ENCODE data around the gene CIROP. TPM values are rescaled to one million over a fixed set of nuclear protein-coding genes. Genes with fewer than 3 reads are reported as not detected.
"Not testable (repeated sequence)": the region's sequence is repeated elsewhere in the genome, so short reads cannot be mapped to it uniquely, and the experiment has no call there.

CIROP gene
- total RNA-seq, 1 experiment from 2014 or later, result not detected

- Histone ChIP-seq H3K9me3 (no peaks in the 10 kb centered on the region), H3K36me3 (no peaks in the 10 kb centered on the region), H3K27me3 (no peaks in the 10 kb centered on the region), H3K4me3 (no peak overlapping the region)
- peak; percentile 72 for DNase-seq
These were observed 15.9 kb upstream of the CIROP start for GRCh38 chr14:23120541-23121251.

DNA sequence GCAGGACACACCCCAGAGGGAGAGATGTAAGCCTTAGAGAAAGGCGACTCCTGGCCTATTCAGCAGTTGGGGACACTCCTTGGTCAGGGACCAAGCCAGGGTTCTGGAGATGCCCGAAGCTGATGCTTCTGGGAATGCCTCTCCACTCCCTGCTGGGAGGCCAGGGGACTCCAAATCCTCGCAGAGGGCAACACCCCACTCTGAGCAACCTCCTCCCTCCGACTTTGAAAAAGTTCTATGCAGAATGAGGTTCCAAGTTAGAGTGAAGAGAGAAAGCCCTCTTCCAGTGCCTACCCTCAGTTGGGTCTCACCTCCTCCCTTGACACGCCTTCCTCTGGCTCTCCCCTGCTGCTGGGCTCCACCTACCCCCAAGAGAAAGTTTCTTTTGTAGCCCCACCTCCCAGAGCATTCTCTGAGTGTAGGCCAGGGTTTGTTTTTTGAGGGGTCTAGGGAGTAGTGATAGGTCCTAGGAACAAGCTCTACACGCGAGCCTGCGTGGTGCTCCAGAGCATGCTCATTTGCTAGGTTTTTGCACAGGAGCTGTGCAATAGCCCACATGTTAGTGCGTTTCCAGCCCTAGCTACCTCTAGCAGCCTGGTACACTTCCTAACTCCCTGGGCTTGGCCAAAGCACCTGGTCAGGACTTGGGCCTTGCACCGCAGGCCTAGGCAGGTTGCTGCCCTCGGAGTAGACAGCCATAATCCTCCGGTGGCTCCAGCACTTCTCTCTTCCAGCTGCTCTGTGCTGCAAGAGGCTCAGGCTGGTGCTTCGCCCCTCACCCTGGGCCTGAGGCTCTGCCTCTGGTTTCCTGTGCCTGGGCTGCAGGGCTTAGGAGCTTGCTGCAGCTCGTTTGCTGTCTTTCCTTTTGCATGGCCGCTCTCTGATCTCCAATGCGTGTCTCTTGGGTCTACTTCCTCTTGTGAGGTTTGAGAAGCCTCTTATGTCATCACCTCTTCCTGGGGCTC is 14.9 kb upstream of the CIROP start:
- Histone ChIP-seq H3K4me3 (no peak overlapping the region), H3K36me3 (no peaks in the 10 kb centered on the region), H3K27me3 (no peaks in the 10 kb centered on the region), H3K9me3 (no peaks in the 10 kb centered on the region)
- DNase-seq, result no peak

DNA sequence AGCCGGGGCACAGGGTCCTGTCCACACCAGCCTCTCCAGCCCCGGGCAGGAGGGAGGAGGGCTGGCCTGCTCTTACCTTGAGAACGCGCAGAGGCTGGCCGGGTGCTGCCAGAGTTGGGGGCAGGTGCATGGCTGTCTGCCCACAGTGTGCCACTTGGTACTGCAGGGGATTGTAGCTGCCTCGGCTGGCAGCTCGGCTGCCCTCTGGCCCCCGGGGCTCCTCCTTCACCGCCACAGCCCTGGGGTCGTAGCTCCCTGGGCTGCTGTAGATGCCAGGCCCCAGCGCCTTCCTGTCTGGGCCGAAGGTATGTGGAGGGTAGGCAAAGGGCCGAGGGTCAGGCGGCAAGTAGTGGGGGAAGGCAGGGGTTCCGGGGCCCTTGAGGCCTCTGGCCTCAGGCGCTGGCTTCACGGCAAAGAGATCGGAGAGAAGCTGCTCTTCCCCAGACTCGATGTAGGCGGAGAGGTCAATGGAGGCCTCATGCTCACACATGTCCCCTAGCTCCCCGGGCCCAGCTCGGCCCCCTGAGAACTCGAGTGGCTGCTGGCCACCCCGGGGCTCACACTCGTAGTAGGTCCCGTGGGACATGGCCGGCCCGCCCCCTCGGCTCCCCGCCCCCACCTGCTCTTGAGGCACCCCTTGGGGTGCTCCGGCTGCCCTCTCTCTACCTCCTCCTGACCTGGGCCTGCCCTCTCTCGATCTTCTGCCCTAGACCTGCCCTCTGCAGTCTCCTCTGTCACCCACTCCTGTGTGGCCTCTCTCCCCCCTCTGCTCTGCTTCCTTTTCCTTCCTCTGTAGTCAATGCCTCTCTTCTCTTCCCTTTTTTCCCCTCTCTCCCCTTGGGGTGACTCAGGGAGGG is 13.9 kb upstream of the CIROP start, which contains the start of gene CEBPE:
TSS of gene CEBPE (minus strand) at position 750 of the 857 bp plus-strand sequence. CDS start at position 586, 164 bp downstream.
- no peaks in the 10 kb centered on the region for H3K36me3 ChIP-seq

GRCh38 chr14:23117371-23118020 is 12.7 kb upstream of the CIROP start:
- no peaks in the 10 kb centered on the region for H3K9me3 ChIP-seq
- H3K4me3 ChIP-seq, result no peak overlapping the region
- H3K27me3 ChIP-seq, result no peaks in the 10 kb centered on the region
- H3K36me3 ChIP-seq, result no peaks in the 10 kb centered on the region
- DNase-seq, result no peak

More for the DNA sequence above, 13.9 kb upstream of the CIROP start, which contains the start of gene CEBPE:
- no peaks in the 10 kb centered on the region for H3K9me3 ChIP-seq
- DNase-seq, result no peak
- H3K4me3 ChIP-seq, result no peak within 1 kb of the TSS
- H3K27me3 ChIP-seq, result no peaks in the 10 kb centered on the region

- Histone ChIP-seq H3K9me3 (no peaks in the 10 kb centered on the region), H3K27me3 (no peaks in the 10 kb centered on the region), H3K4me3 (no peak overlapping the region), H3K36me3 (no peaks in the 10 kb centered on the region)
- no peak for DNase-seq
These were observed 11.1 kb upstream of the CIROP start for GRCh38 chr14:23115918-23116317.

DNA sequence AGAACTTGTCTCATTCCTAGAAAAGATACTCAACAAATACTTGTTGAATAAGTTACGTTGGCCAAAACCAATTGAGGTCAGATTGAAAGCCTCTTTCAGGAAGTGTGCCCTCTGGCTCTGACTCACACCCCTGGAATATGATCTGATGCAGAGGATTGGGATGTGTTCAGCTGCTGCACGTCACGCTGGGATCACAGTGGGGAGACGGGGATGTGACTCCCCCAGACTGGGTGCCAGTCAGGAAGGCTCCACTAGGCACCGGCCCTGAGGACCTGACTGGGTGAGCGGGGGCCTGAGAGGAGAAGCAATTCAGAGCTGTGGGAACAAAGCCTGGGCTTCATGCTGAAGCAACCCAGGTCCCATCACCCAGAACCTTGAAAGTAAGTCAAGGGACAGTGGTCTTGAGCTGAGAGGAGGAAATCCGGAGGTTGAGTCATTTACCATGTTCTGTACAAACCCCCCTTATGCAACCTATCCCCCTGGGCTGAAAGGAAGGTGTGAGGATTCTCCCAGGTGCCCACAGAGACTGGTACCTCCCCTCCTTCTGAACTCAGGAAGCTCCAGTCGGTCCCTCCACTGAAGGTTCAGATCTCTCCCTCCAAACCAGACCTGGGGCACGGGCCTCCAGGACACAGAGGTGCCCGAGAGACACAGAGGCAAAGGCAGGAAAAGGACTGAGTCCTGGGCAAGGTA is 10.4 kb upstream of the CIROP start:
- no peaks in the 10 kb centered on the region for H3K9me3 ChIP-seq
- no peaks in the 10 kb centered on the region for H3K27me3 ChIP-seq
- DNase-seq, result peak; percentile 90
- no peak overlapping the region for H3K4me3 ChIP-seq
- no peaks in the 10 kb centered on the region for H3K36me3 ChIP-seq

GRCh38 chr14:23114669-23115038 is 9.9 kb upstream of the CIROP start:
- no peaks in the 10 kb centered on the region for H3K9me3 ChIP-seq
- H3K4me3 ChIP-seq, result no peak overlapping the region
- H3K36me3 ChIP-seq, result no peaks in the 10 kb centered on the region
- DNase-seq, result no peak
- no peaks in the 10 kb centered on the region for H3K27me3 ChIP-seq

GRCh38 chr14:23114120-23114458 is 9.3 kb upstream of the CIROP start:
- Histone ChIP-seq H3K36me3 (no peaks in the 10 kb centered on the region), H3K27me3 (no peaks in the 10 kb centered on the region), H3K4me3 (no peak overlapping the region), H3K9me3 (no peaks in the 10 kb centered on the region)
- DNase-seq, result no peak

GRCh38 chr14:23113431-23114119 is 8.8 kb upstream of the CIROP start:
- Histone ChIP-seq H3K27me3 (no peaks in the 10 kb centered on the region), H3K9me3 (no peaks in the 10 kb centered on the region), H3K4me3 (no peak overlapping the region), H3K36me3 (no peaks in the 10 kb centered on the region)
- DNase-seq, result no peak

DNA sequence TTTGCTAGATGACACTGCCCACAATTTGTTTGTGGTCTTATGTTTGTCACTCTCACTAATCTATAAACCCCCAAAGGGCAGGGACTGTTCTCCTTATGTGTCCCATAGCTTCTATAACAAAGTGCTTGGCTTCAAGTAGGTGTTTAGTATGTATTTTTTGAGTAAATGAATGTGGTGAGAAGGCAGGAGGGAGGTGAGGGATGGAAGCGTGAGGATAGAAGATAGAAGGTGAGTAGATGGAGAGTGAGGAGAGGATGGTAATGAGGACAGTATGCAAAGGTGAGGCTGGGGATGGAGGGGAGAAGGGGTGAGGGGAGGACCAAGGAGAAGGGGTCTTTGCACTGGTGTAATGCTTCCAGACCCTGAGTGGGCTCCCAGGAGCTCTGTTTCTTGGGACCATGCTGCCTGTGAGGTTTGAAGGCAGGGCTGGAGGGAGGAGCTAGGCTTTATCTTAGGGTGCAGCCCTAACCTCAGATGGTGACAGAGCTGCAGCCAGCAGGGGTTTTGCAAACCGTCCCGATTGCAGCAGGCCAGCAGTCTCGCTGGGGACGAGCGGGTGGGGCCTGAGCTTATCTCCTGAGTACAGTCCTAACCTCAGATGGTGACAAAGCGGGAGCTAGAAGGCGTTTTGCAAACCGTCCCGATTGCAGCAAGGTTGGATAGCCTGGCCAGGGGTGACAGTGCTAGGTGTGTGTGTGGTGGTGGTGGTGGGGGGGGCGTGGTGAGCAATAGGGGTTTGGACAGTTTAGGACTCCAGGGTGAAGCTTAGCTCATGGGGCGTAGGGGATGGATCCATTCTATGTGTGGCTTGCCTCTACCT is 7.8 kb upstream of the CIROP start:
- Histone ChIP-seq H3K36me3 (no peaks in the 10 kb centered on the region), H3K4me3 (no peak overlapping the region), H3K9me3 (no peaks in the 10 kb centered on the region), H3K27me3 (no peaks in the 10 kb centered on the region)
- no peak for DNase-seq

GRCh38 chr14:23110579-23111365 is 6.0 kb upstream of the CIROP start:
- Histone ChIP-seq H3K27me3 (no peaks in the 10 kb centered on the region), H3K36me3 (no peaks in the 10 kb centered on the region), H3K9me3 (no peaks in the 10 kb centered on the region), H3K4me3 (no peak overlapping the region)
- DNase-seq, result no peak

GRCh38 chr14:23109769-23110168 is 5.0 kb upstream of the CIROP start:
- no peak for DNase-seq
- no peaks in the 10 kb centered on the region for H3K36me3 ChIP-seq
- H3K27me3 ChIP-seq, result no peaks in the 10 kb centered on the region
- no peaks in the 10 kb centered on the region for H3K9me3 ChIP-seq
- H3K4me3 ChIP-seq, result no peak overlapping the region

DNA sequence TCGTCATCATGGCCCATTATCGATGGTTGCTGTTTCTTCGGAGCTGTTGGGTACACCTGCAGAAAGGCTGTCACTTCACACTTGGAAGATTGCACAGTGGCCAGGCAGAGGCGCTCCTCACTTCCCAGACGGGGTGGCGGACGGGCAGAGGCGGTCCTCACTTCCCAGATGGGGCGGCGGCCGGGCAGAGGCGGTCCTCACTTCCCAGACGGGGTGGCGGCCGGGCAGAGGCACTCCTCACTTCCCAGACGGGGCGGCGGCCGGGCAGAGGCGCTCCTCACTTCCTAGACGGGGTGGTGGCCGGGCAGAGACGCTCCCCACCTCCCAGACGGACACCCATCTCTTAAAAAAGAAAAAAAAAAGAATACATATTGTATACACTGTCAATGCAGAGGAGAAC is 3.4 kb upstream of the CIROP start:
- not testable (repeated sequence) for H3K36me3 ChIP-seq, H3K9me3 ChIP-seq, H3K27me3 ChIP-seq, DNase-seq, H3K4me3 ChIP-seq

GRCh38 chr14:23107620-23108019 is 2.8 kb upstream of the CIROP start:
- not testable (repeated sequence) for H3K36me3 ChIP-seq, DNase-seq, H3K4me3 ChIP-seq, H3K27me3 ChIP-seq, H3K9me3 ChIP-seq

Measured in MG63 (cell line).